HG03066 (cell line): ENCODE results near the gene ALKBH4.
"Not testable (repeated sequence)": the region's sequence is repeated elsewhere in the genome, so short reads cannot be mapped to it uniquely, and the experiment has no call there.

Source experiments
- ATAC-seq: cut with Tn5 transposase; IDR thresholded peaks from one replicate; pipeline ENCODE4 v1.9.1; 2021; ENCODE audit warnings: low read depth; ENCODE audit not compliant: unreplicated experiment

Gene ALKBH4, protein sequence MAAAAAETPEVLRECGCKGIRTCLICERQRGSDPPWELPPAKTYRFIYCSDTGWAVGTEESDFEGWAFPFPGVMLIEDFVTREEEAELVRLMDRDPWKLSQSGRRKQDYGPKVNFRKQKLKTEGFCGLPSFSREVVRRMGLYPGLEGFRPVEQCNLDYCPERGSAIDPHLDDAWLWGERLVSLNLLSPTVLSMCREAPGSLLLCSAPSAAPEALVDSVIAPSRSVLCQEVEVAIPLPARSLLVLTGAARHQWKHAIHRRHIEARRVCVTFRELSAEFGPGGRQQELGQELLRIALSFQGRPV

DNA sequence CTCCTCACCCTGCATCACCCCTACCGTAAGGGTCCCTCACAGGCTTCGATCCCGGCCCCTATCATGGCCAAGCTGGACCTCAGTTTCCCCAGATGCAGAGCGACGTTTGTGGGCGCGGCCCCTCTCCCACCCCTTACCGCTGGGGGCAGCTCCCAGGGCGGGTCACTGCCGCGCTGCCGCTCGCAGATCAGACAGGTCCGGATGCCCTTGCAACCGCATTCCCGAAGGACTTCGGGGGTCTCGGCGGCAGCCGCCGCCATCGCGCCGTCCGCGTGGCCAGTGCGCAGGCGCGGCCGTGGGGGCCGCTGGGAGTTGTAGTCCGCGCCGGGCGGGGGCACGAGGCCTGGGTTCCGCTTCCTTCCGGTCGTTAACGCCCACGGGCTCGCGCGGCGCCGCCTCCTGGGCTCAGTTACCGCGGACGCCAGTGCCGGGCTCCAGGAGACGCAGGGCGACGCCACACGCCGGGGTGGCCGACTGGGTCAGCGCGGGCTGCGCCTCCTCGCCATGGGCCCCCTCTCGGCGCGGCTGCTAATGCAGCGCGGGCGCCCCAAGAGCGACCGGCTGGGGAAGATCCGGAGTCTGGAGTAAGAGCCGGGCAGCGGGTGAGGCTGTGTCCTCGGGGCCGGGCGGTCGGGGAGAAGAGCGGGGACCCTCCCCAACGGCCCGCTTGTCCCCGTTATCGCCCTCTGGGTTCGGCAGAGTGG, at the start of gene ALKBH4, which contains the start of gene LRWD1:
TSS of gene ALKBH4 (minus strand) at position 287 of the 704 bp plus-strand sequence. CDS start at position 260, 27 bp downstream.
TSS of gene LRWD1 (plus strand) at position 408 of the 704 bp plus-strand sequence. CDS start at position 505, 97 bp downstream.
- peak; percentile 82 for ATAC-seq

DNA sequence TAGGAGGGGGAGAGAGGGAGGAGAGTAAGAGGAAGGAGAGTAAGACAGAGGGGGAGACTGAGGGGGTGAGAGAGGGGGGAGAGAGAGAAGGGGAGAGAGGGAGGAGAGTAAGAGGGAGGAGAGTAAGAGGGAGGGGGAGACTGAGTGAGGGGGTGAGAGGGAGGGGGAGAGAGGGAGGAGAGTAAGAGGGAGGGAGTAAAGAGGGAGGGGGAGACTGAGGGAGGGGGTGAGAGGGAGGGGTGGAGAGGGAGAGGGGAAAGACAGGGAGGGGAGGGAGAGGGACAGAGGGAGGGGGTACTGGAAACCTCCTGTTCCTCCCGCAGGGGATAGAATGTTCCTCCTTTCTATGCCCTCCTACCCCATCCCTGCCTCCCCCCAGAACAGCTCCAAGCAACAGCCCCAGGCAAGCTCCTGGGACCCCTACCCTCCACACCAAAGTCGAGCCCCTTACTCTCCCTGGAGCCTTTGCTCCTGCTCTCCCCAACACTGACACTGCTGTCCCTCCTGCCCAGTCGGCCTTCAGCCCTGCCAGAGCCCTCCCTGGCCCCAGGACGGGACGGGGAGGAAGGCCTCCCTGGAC, 48.1 kb upstream of the ALKBH4 start:
- ATAC-seq: not testable (repeated sequence)

- peak; percentile 33 for ATAC-seq
These were observed 47.3 kb upstream of the ALKBH4 start for GRCh38 chr7:102511860-102512522.

- ATAC-seq: not testable (repeated sequence)
These were observed 45.9 kb upstream of the ALKBH4 start for GRCh38 chr7:102510575-102510974.

GRCh38 chr7:102507410-102508088, 42.9 kb upstream of the ALKBH4 start:
- ATAC-seq: not testable (repeated sequence)

- not testable (repeated sequence) for ATAC-seq
These were observed 40.9 kb upstream of the ALKBH4 start for GRCh38 chr7:102505298-102506185.

DNA sequence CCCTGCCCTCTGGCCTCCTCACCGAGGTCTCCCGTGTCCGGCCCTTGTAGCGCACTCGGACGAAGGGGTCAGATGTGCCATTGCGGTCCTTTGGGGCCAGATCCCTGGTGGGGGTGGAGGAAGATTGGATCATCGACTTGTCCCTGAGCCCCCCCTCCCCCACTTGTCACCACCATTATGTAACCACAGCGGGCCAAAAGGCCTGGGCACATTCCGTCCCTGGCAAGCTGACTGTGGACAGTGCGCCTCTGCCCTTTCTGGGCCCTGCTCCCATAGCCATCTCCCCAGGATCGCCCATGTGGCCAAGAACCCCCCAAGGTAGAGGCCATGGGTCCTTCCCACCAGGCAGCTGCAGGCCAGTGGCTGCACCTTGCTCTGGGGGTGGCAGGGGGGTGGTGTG, 38.5 kb upstream of the ALKBH4 start:
- not testable (repeated sequence) for ATAC-seq

GRCh38 chr7:102498321-102498720, 33.7 kb upstream of the ALKBH4 start:
- ATAC-seq: not testable (repeated sequence)

GRCh38 chr7:102497308-102497707, 32.6 kb upstream of the ALKBH4 start:
- ATAC-seq: not testable (repeated sequence)

DNA sequence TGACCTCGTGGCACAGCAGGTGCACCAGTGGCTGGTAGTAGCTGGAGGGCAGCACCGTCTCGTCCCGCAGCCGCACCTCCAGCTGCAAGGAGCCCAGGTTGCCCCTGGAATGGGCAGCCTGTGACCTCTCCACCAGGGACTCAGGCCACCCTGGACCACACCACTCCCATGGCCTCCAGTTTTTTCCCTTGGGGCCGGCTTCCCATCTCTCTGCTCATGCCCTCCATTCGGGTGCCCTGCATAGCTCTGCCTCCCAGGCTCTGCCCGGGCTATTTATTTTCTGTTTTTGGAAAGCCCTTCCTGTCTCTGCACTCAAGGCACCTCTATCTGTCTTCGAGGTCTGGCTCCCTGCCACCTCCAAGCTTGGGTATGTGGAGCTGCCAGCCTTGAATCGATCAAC, 32.2 kb upstream of the ALKBH4 start:
- not testable (repeated sequence) for ATAC-seq

DNA sequence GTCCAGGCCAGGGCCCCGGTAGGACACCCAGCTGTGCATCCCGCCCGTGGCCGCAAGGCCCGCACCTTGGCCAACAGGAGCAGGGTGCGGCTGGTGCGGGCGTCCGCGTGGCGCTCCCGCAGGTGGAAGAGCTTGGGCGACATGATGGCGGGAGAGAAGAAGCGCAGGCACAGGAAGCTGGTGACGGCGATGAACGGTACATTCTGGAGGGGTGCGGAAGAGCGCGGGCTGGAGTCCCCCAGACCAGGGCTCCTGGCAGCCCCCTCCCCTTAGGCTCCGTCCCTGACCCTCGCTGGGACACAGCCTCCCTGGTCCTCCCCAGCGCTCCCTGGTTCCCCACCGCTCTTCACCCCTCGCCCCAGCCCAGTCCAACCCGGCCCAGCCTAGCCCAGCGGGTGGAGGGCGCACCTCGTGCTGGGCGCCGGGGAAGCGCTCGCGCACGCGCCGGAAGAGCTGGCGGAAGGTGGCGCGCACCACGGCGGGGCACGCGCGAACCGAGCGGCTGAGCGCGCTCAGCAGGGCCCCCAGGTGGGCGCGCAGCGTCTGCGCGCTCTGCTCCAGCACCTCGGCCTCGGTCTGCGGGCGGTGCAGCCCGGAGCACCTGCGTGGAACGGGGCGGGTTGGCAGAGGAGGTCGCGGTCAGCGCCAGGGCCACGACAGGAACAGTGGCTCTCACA, 29.9 kb upstream of the ALKBH4 start:
- peak; percentile 53 for ATAC-seq

DNA sequence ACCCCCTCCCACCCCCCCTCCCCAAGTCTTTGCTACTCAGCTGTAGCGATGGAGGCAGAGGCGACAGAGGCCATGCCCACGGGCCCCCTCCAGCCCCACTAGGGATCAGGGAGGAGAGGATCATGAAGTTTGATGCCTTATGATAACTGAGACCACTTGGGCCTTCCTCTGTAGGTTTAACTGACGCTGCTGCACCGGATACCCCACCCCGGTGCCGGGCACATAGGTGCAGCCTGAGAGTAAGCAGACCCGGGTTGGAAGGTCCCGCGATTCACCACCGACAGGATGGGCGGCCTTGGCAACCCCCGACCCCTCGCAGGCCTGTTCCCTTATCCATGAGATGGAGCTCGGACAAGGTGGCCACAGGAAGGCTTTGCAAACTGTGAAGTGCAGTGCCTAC, 29.4 kb upstream of the ALKBH4 start:
- ATAC-seq: peak; percentile 17

- ATAC-seq: peak; percentile 48
These were observed 28.7 kb upstream of the ALKBH4 start for GRCh38 chr7:102493220-102493935.

DNA sequence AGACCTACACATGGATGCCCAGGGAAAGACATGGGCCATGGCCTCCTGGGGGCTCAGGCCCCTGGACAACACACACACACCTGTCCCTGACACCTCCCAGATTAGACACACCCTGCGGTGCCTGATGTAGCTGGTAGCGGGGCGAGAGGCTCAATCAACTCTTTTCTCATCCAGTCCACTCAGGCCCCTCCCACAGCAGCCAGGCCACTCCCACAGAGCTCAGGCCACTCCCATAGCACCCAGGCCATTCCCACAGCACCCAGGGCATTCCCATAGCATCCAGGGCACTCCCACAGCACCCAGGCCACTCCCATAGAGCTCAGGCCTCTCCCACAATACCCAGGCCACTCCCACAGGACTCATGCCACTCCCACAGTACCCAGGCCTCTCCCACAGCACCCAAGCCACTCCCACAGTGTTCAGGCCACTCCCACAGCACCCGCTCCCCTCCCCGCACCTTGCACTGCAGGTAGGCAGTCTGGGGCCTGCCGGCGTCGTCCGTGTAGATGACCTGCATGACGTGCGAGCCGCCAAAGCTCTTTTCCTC, 25.9 kb upstream of the ALKBH4 start:
- ATAC-seq: peak; percentile 27

GRCh38 chr7:102484317-102484716, 19.7 kb upstream of the ALKBH4 start:
- not testable (repeated sequence) for ATAC-seq

- ATAC-seq: not testable (repeated sequence)
These were observed 17.3 kb upstream of the ALKBH4 start for GRCh38 chr7:102481962-102482361.

GRCh38 chr7:102479982-102480637, 15.4 kb upstream of the ALKBH4 start:
- not testable (repeated sequence) for ATAC-seq
